Glutamatergic neuron (in vitro differentiated cells): ENCODE data around the gene COPG1. TPM values are rescaled to one million over a fixed set of nuclear protein-coding genes. Genes with fewer than 3 reads are reported as not detected.
A peak's percentile ranks its signal among the peaks of the same experiment; 100 is the strongest.

ENCODE experiments used
- DNase-seq: peaks from one replicate; pipeline ENCODE4 v3.0.0; 2022
- H3K27ac Mint-ChIP-seq: one replicate; pipeline ENCODE4 v1.8.0; 2020; ENCODE audit warnings: mild to moderate bottlenecking, mixed read lengths, inconsistent platforms; ENCODE audit not compliant: unreplicated experiment
- H3K27me3 Mint-ChIP-seq: one replicate; pipeline ENCODE4 v1.8.0; 2020; ENCODE audit warnings: mild to moderate bottlenecking, moderate library complexity, mixed read lengths, inconsistent platforms; ENCODE audit not compliant: unreplicated experiment
- H3K36me3 Mint-ChIP-seq: one replicate; pipeline ENCODE4 v1.8.0; 2020; ENCODE audit warnings: mild to moderate bottlenecking, mixed read lengths, inconsistent platforms; ENCODE audit not compliant: unreplicated experiment
- H3K4me1 Mint-ChIP-seq: one replicate; pipeline ENCODE4 v1.8.0; 2020; ENCODE audit warnings: mild to moderate bottlenecking, low read depth, mixed read lengths, inconsistent platforms; ENCODE audit not compliant: unreplicated experiment
- H3K4me3 Mint-ChIP-seq: one replicate; pipeline ENCODE4 v1.8.0; 2020; ENCODE audit warnings: mild to moderate bottlenecking, mixed read lengths, inconsistent platforms; ENCODE audit not compliant: unreplicated experiment
- H3K9me3 Mint-ChIP-seq: one replicate; pipeline ENCODE4 v1.8.0; 2020; ENCODE audit warnings: mild to moderate bottlenecking, moderate library complexity, mixed read lengths, inconsistent platforms; ENCODE audit not compliant: unreplicated experiment
- microRNA-seq: library from miRNA; unstranded; fragments of <30 nt; microRNA quantifications from one replicate; pipeline ENCODE4, GENCODE V29; 2020; ENCODE audit not compliant: unreplicated experiment
- total RNA-seq: library from RNA; stranded (reverse); fragmentation: NEBNext Ultra II Directional; extraction: Animal tissue kit (Norgen Biotek cat#: 25700); gene quantifications from one replicate; pipeline ENCODE4 v1.2.1, GENCODE V29; 2021; ENCODE audit not compliant: unreplicated experiment
- TF ChIP-seq, protein P1 (sequence below): fragments of 200-600 bp; sonication (generic); IDR thresholded peaks from one replicate; pipeline ENCODE4 v1.5.0; 2021; ENCODE audit not compliant: partially characterized antibody, unreplicated experiment

COPG1 gene
- total RNA-seq, 1 donor from 2014 or later: 152 TPM

DNA sequence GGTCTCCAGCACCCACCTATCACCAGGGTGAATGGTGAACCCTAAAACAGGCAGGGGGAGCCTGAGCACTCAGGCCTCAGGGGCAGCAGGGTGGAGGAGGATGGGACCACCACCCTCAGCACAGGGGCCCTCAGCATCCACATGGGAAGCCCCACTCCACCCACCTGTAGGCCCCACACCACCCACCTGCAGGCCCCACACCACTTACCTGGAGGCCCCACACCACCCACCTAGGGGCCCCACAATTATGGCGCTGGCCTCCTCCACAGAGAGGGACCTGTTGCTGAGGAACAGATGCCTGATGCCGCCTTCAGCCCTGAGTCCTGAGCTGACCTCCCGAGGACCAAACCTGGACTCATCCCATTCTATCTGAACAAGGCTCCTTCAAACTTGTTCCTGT, 76.0 kb downstream of the COPG1 start:
- TF ChIP-seq, protein P1, sequence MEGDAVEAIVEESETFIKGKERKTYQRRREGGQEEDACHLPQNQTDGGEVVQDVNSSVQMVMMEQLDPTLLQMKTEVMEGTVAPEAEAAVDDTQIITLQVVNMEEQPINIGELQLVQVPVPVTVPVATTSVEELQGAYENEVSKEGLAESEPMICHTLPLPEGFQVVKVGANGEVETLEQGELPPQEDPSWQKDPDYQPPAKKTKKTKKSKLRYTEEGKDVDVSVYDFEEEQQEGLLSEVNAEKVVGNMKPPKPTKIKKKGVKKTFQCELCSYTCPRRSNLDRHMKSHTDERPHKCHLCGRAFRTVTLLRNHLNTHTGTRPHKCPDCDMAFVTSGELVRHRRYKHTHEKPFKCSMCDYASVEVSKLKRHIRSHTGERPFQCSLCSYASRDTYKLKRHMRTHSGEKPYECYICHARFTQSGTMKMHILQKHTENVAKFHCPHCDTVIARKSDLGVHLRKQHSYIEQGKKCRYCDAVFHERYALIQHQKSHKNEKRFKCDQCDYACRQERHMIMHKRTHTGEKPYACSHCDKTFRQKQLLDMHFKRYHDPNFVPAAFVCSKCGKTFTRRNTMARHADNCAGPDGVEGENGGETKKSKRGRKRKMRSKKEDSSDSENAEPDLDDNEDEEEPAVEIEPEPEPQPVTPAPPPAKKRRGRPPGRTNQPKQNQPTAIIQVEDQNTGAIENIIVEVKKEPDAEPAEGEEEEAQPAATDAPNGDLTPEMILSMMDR: no peak
- Mint-ChIP-seq H3K9me3 (peaks cover 2% of the 10 kb centered on the region), H3K27ac (no peak overlapping the region), H3K36me3 (no peaks in the 10 kb centered on the region), H3K27me3 (no peaks in the 10 kb centered on the region), H3K4me3 (no peak overlapping the region), H3K4me1 (no peaks in the 10 kb centered on the region)
- no peak for DNase-seq

DNA sequence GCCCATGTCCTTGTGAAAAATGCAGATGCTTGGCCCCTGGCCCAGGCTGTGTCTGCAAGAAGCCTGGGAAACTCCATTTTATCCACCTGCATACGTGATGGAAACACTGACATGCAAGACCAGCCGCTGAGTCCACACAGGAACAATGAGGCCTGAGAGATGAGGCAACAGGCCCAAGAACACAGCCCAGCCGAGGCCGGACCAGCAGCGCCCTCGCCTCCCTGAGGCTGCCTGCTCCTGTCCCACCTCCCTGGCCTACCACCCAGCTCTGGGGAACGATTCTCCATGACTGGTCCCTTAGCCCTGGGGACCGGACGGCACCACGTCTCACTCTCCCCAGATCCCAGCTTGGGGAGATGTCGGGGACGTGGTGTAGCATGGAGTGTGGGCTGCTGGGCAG, 76.7 kb downstream of the COPG1 start:
- no peak for DNase-seq
- no peak overlapping the region for H3K27ac Mint-ChIP-seq
- peaks cover 2% of the 10 kb centered on the region for H3K9me3 Mint-ChIP-seq
- TF ChIP-seq, protein P1: no peak
- no peaks in the 10 kb centered on the region for H3K27me3 Mint-ChIP-seq
- no peak overlapping the region for H3K4me3 Mint-ChIP-seq
- no peaks in the 10 kb centered on the region for H3K4me1 Mint-ChIP-seq
- H3K36me3 Mint-ChIP-seq: no peaks in the 10 kb centered on the region

DNA sequence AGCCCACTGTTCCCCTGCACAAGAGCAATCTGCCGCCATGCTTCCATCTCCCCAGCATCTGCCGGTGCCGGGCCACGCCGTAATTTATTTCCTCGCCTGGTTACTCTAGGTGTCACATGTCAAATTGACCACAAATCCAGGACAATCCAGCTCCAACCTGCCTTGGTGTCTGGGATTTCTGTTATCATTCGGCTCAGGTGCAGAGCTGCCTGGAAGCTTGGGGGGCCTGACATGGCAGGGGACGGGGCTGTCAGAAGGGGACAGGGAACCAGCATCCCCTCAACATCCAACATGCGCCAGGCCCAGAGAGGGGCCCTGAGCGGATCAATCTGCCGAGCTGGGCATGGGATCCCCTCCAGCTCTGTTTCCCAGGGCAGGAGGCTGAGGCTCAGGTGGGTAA, 77.2 kb downstream of the COPG1 start:
- H3K27me3 Mint-ChIP-seq: peaks cover 1% of the 10 kb centered on the region
- TF ChIP-seq, protein P1: no peak
- H3K4me3 Mint-ChIP-seq: no peak overlapping the region

More for the DNA sequence above, 77.2 kb downstream of the COPG1 start:
- Mint-ChIP-seq H3K4me1 (no peaks in the 10 kb centered on the region), H3K27ac (no peak overlapping the region), H3K36me3 (no peaks in the 10 kb centered on the region), H3K9me3 (peaks cover 3% of the 10 kb centered on the region)
- no peak for DNase-seq

Small RNA genes within 50 kb of the gene (microRNA-seq; reads per million reads assigned to microRNA genes)
- 1.5 reads per million, percentile 6 among the genes with 10 or more reads in this experiment for gene MIR6826

Other genes with a start within 250 kb of the COPG1 start
- gene EFCC1, start 248.3 kb upstream of the COPG1 start, total RNA-seq: not detected
- not detected for gene GP9, start 188.8 kb upstream of the COPG1 start, total RNA-seq
- gene RAB43, start 127.8 kb upstream of the COPG1 start, total RNA-seq: 2.3 TPM
- gene ISY1, start 88.5 kb upstream of the COPG1 start, total RNA-seq: 18.2 TPM
- 177 TPM for gene CNBP, start 65.7 kb upstream of the COPG1 start, total RNA-seq
- 37.7 TPM for gene HMCES, start 29.3 kb downstream of the COPG1 start, total RNA-seq
- 0.61 TPM for gene EFCAB12, start 179.0 kb downstream of the COPG1 start, total RNA-seq
- 21.3 TPM for gene MBD4, start 190.3 kb downstream of the COPG1 start, total RNA-seq
- gene IFT122, start 190.6 kb downstream of the COPG1 start, total RNA-seq: 20.6 TPM